Measurements from ENCODE around the gene KIAA1217.

- TF ChIP-seq CTCF (IDR thresholded peaks at IDR 0.05) (no peak), POLR2A (IDR thresholded peaks at IDR 0.05) (no peak)
These were observed 363.0 kb downstream of the KIAA1217 start for GRCh38 chr10:24571870-24572450.

Measured in lower leg skin (tissue), 3 donors.